ENCODE data around the gene ATPAF1. TPM values are rescaled to one million over a fixed set of nuclear protein-coding genes. Genes with fewer than 3 reads are reported as not detected.

Gene ATPAF1
- total and polyA plus RNA-seq, 10 of the 15 experiments (the other 5 are each of a cell fraction or from before 2014, with no cell fraction given): 15.2 to 93.5 (median 48.4) TPM

DNA sequence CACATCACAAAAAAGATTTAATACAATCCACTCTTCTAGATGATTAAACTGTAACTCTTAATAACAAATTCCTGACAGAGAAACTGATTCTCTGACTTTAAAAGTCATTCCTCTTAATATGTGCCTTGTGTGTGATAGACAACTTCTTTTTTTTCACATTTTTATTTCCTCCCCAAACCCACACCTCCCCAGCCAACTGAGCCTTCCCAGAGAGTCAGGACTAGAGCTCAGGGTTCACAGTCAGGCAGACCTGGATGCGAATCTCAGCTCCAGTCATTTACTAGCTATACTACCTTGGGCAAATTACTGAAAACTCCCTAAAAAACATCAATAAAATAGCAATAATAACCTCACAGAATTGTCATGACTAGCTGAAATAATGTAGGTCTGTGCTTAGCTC lies 14.2 kb downstream of the ATPAF1 start:
- TF ChIP-seq BMI1 (IDR thresholded peaks at IDR 0.05; ENCODE audit: borderline replicate concordance) (no peak), TCF7 (IDR thresholded peaks at IDR 0.05; ENCODE audit: borderline replicate concordance) (no peak), DPF2 (IDR thresholded peaks at IDR 0.05) (no peak)
- intact Hi-C loops (cut with micrococcal nuclease; ENCODE audit: unreplicated experiment): no loop called here
- FAIRE-seq: no peak

DNA sequence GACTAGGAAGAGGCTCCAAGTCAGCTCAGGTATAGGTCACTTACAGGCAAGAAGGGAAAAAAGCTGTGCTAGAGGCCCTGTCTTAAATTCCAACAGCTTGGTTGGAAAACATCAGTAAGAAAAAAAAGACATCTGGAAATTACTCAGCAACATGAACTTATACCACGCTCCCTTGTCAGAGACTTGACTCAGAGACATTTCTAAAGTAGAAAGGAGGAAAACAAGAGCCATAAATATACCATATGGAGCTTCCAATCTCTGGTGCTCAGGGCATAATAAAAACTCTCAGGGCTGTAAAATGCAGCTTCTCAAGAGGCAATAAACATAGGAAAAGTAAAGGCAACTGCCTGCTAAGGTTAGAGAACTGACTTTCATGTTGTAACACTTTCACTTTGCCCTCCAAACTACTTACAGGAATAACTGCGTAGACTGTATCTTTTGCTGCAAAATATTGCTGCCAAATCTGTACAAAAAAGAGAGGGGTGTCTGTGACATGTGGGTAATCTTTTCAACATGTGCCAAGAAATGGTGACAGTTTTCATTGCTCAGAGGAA lies 14.7 kb downstream of the ATPAF1 start:
- Histone ChIP-seq H3K4me2 (ENCODE audit: control insufficient read depth, insufficient read depth) (no peak overlapping the region), H3K79me2 (ENCODE audit: control insufficient read depth, insufficient read depth, low read length) (no peaks in the 10 kb centered on the region), H3K9ac (ENCODE audit: control insufficient read depth, insufficient read depth, low read length) (no peak overlapping the region), H3K4me1 (ENCODE audit: control insufficient read depth, insufficient read depth, low read length) (peaks cover 7% of the 10 kb centered on the region), H3K27ac (ENCODE audit: control insufficient read depth, insufficient read depth) (no peak overlapping the region), H3K9me3 (replicated peaks; ENCODE audit: control insufficient read depth, insufficient read depth, low read length) (peaks cover 4% of the 10 kb centered on the region; the same call in 2 of the 3 replicates), H2AFZ (ENCODE audit: control insufficient read depth, low read depth, low read length) (no peak overlapping the region), H3K27me3 (replicated peaks in 1 of 2; ENCODE audit: control insufficient read depth in 2 of 2, insufficient read depth in 2 of 2, low read length in 1 of 2) (no peaks in the 10 kb centered on the region), H3K36me3 (ENCODE audit: control insufficient read depth in 2 of 2, insufficient read depth in 2 of 2, low read length in 1 of 2) (peaks cover 2 to 18% of the 10 kb centered on the region in 2 experiments), H4K20me1 (ENCODE audit: control insufficient read depth, insufficient read depth) (no peaks in the 10 kb centered on the region), H3K4me3 (no peak overlapping the region)
- DNase-seq (ENCODE audit: low read depth, low spot score): no peak
- ATAC-seq: no peak
- BruUV-seq (replicated peaks): no TSS peak
- ChIA-PET CTCF (no interaction called here), POLR2A (no interaction called here), SMC1A (ENCODE audit: uncharacterized antibody, unreplicated experiment) (interaction anchor here (0.9 kb wide), 1 partner anchor 12 kb away, joined by 3 read pairs; no protein-coding TSS in a partner anchor), RAD21 (ENCODE audit: unreplicated experiment) (no interaction called here)
- FAIRE-seq: no peak
- intact Hi-C loops (cut with micrococcal nuclease; ENCODE audit: unreplicated experiment) (no loop called here), in situ Hi-C loops (cut with MboI) (no loop called here)
- 75% methylated on average over 2 of the region's 2 CpGs for WGBS (ENCODE audit: insufficient coverage, insufficient replicate concordance, low lambda C conversion rate, missing lambda C conversion rate)
- TF ChIP-seq PAX5 (IDR thresholded peaks at IDR 0.05; ENCODE audit: borderline replicate concordance, low read depth, low read length) (no peak), POLR2AphosphoS2 (IDR thresholded peaks at IDR 0.05; ENCODE audit: low read depth, low read length) (no peak), RFX5 (IDR thresholded peaks at IDR 0.05; ENCODE audit: low read depth, low read length) (no peak), RELA (IDR thresholded peaks at IDR 0.05; ENCODE audit: borderline replicate concordance, partially characterized antibody) (no peak), BHLHE40 (IDR thresholded peaks at IDR 0.05; ENCODE audit: borderline replicate concordance in 1 of 2, low read depth in 2 of 2, low read length in 1 of 2) (no peak), SMARCA5 (IDR thresholded peaks at IDR 0.05) (no peak), SPI1 (IDR thresholded peaks at IDR 0.05; ENCODE audit: borderline replicate concordance, insufficient read depth, low read depth, low read length) (no peak), PML (IDR thresholded peaks at IDR 0.05; ENCODE audit: low read length) (no peak), KDM1A (IDR thresholded peaks at IDR 0.05; ENCODE audit: borderline replicate concordance) (no peak)
- TF ChIP-seq, protein P1, sequence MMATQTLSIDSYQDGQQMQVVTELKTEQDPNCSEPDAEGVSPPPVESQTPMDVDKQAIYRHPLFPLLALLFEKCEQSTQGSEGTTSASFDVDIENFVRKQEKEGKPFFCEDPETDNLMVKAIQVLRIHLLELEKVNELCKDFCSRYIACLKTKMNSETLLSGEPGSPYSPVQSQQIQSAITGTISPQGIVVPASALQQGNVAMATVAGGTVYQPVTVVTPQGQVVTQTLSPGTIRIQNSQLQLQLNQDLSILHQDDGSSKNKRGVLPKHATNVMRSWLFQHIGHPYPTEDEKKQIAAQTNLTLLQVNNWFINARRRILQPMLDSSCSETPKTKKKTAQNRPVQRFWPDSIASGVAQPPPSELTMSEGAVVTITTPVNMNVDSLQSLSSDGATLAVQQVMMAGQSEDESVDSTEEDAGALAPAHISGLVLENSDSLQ (IDR thresholded peaks at IDR 0.05): no peak
- TF ChIP-seq, protein P2, sequence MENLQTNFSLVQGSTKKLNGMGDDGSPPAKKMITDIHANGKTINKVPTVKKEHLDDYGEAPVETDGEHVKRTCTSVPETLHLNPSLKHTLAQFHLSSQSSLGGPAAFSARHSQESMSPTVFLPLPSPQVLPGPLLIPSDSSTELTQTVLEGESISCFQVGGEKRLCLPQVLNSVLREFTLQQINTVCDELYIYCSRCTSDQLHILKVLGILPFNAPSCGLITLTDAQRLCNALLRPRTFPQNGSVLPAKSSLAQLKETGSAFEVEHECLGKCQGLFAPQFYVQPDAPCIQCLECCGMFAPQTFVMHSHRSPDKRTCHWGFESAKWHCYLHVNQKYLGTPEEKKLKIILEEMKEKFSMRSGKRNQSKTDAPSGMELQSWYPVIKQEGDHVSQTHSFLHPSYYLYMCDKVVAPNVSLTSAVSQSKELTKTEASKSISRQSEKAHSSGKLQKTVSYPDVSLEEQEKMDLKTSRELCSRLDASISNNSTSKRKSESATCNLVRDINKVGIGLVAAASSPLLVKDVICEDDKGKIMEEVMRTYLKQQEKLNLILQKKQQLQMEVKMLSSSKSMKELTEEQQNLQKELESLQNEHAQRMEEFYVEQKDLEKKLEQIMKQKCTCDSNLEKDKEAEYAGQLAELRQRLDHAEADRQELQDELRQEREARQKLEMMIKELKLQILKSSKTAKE (IDR thresholded peaks at IDR 0.05; ENCODE audit: low read depth, poor library complexity, severe bottlenecking): no peak

More for the DNA sequence above, 14.2 kb downstream of the ATPAF1 start:
- Histone ChIP-seq H3K9me3 (replicated peaks; ENCODE audit: control insufficient read depth, insufficient read depth, low read length) (peaks cover 4% of the 10 kb centered on the region; the same call in 2 of the 3 replicates), H3K4me3 (no peak overlapping the region), H3K36me3 (ENCODE audit: control insufficient read depth in 2 of 2, insufficient read depth in 2 of 2, low read length in 1 of 2) (peaks cover 2 to 17% of the 10 kb centered on the region in 2 experiments), H3K79me2 (ENCODE audit: control insufficient read depth, insufficient read depth, low read length) (no peaks in the 10 kb centered on the region), H3K9ac (ENCODE audit: control insufficient read depth, insufficient read depth, low read length) (no peak overlapping the region), H3K27me3 (replicated peaks in 1 of 2; ENCODE audit: control insufficient read depth in 2 of 2, insufficient read depth in 2 of 2, low read length in 1 of 2) (no peaks in the 10 kb centered on the region), H3K27ac (ENCODE audit: control insufficient read depth, insufficient read depth) (no peak overlapping the region), H2AFZ (ENCODE audit: control insufficient read depth, low read depth, low read length) (no peak overlapping the region), H3K4me2 (ENCODE audit: control insufficient read depth, insufficient read depth) (no peak overlapping the region), H4K20me1 (ENCODE audit: control insufficient read depth, insufficient read depth) (no peaks in the 10 kb centered on the region), H3K4me1 (ENCODE audit: control insufficient read depth, insufficient read depth, low read length) (peaks cover 7% of the 10 kb centered on the region)
- RAD21 ChIA-PET (ENCODE audit: unreplicated experiment): no interaction called here
- DNase-seq (ENCODE audit: low read depth, low spot score) (no peak), ATAC-seq (no peak)
- CTCF ChIA-PET: no interaction called here
- BruUV-seq (replicated peaks): no TSS peak
- POLR2A ChIA-PET: no interaction called here
- in situ Hi-C loops (cut with MboI): no loop called here
- SMC1A ChIA-PET (ENCODE audit: uncharacterized antibody, unreplicated experiment): no interaction called here
- WGBS (ENCODE audit: insufficient coverage, insufficient replicate concordance, low lambda C conversion rate, missing lambda C conversion rate): 100% methylated on average over 1 of the region's 1 CpG
